MM.1S (cell line): ENCODE measurements around the gene ZNF337.

ENCODE experiments used
- DNase-seq: peaks from one replicate; pipeline ENCODE4 v3.0.0-alpha.2; 2015
- H2AFZ ChIP-seq: fragments of 300-600 bp; sonication (generic); 2 replicates; pipeline ENCODE4 v1.6.0; 2016; ENCODE audit warnings: antibody characterized with exemption, low read length
- H3F3A ChIP-seq: fragments of 300-600 bp; sonication (generic); 2 replicates; pipeline ENCODE4 v1.6.1; 2016; ENCODE audit warnings: mild to moderate bottlenecking, antibody characterized with exemption, low read length, moderate library complexity, mixed read lengths; ENCODE audit not compliant: insufficient read depth
- H3K27ac ChIP-seq: fragments of 300-600 bp; sonication (generic); 2 replicates; pipeline ENCODE4 v1.5.1; 2016; ENCODE audit warnings: mild to moderate bottlenecking, low read length
- H3K27me3 ChIP-seq: fragments of 300-600 bp; sonication (generic); replicated peaks from 2 replicates; pipeline ENCODE4 v1.6.0; 2016; ENCODE audit warnings: low read length; ENCODE audit not compliant: insufficient read depth
- H3K36me3 ChIP-seq: fragments of 300-600 bp; sonication (generic); replicated peaks from 2 replicates; pipeline ENCODE4 v1.6.1; 2016; ENCODE audit warnings: mild to moderate bottlenecking, low read length, mixed read lengths; ENCODE audit not compliant: insufficient read depth
- H3K4me1 ChIP-seq: fragments of 300-600 bp; sonication (generic); 2 replicates; pipeline ENCODE4 v1.6.1; 2016; ENCODE audit warnings: low read length, mixed read lengths
- H3K4me2 ChIP-seq: fragments of 300-600 bp; sonication (generic); 2 replicates; pipeline ENCODE4 v1.6.0; 2016; ENCODE audit warnings: low read depth, low read length
- H3K4me3 ChIP-seq: fragments of 300-600 bp; sonication (generic); 2 replicates; pipeline ENCODE4 v1.5.1; 2016; ENCODE audit warnings: low read length, mixed read lengths
- H3K79me2 ChIP-seq: fragments of 300-600 bp; sonication (generic); 2 replicates; pipeline ENCODE4 v1.6.1; 2016; ENCODE audit warnings: mixed run types, low read length, mixed read lengths
- H3K9ac ChIP-seq: fragments of 300-600 bp; sonication (generic); 2 replicates; pipeline ENCODE4 v1.6.1; 2016; ENCODE audit warnings: low read length, mixed read lengths
- H3K9me2 ChIP-seq: fragments of 300-600 bp; sonication (generic); replicated peaks from 2 replicates; pipeline ENCODE4 v1.6.1; 2016; ENCODE audit warnings: mild to moderate bottlenecking, low read length, mixed read lengths; ENCODE audit not compliant: insufficient read depth
- H3K9me3 ChIP-seq: fragments of 300-600 bp; sonication (generic); replicated peaks from 2 replicates; pipeline ENCODE4 v1.6.1; 2016; ENCODE audit warnings: mild to moderate bottlenecking, low read length, mixed read lengths; ENCODE audit not compliant: insufficient read depth
- H4K20me1 ChIP-seq: fragments of 300-600 bp; sonication (generic); 2 replicates; pipeline ENCODE4 v1.6.1; 2016; ENCODE audit warnings: mild to moderate bottlenecking, low read length, moderate library complexity, mixed read lengths; ENCODE audit not compliant: insufficient read depth
- CTCF ChIP-seq: fragments of 300-600 bp; sonication (generic); IDR thresholded peaks from 2 replicates; pipeline ENCODE4 v1.5.1; 2016; ENCODE audit warnings: antibody characterized with exemption, low read length, mixed read lengths
- EZH2 ChIP-seq: fragments of 300-600 bp; sonication (generic); optimal IDR thresholded peaks from 2 replicates; pipeline ENCODE3; 2017; ENCODE audit warnings: low read depth, mild to moderate bottlenecking, antibody characterized with exemption, low read length, mixed read lengths
- EZH2phosphoT487 ChIP-seq: fragments of 300-600 bp; sonication (generic); IDR thresholded peaks from 2 replicates; pipeline ENCODE4 v1.6.1; 2018; ENCODE audit warnings: antibody characterized with exemption, low read length

The ZNF337 gene

GRCh38 chr20:25669826-25670422 is 26.7 kb downstream of the ZNF337 start:
- no peak overlapping the region for H3K4me2 ChIP-seq
- no peak for DNase-seq
- no peak overlapping the region for H3K9ac ChIP-seq
- H3K27ac ChIP-seq: no peak overlapping the region
- H3K4me1 ChIP-seq: no peaks in the 10 kb centered on the region
- no peak overlapping the region for H3K4me3 ChIP-seq
- no peaks in the 10 kb centered on the region for H3K79me2 ChIP-seq
- no peaks in the 10 kb centered on the region for H3K27me3 ChIP-seq
- H3K9me3 ChIP-seq: no peaks in the 10 kb centered on the region
- H2AFZ ChIP-seq: no peak overlapping the region
- no peaks in the 10 kb centered on the region for H3K36me3 ChIP-seq
- no peaks in the 10 kb centered on the region for H3F3A ChIP-seq
- no peaks in the 10 kb centered on the region for H4K20me1 ChIP-seq
- no peak for TF ChIP-seq EZH2phosphoT487
- no peak for TF ChIP-seq EZH2
- no peak for TF ChIP-seq CTCF
- H3K9me2 ChIP-seq: no peaks in the 10 kb centered on the region

- H3K4me2 ChIP-seq: no peak overlapping the region
Measured at GRCh38 chr20:25668446-25668845, 28.2 kb downstream of the ZNF337 start.

GRCh38 chr20:25659999-25660398 is 36.7 kb downstream of the ZNF337 start:
- H3K9me3 ChIP-seq: no peaks in the 10 kb centered on the region
- H3K27ac ChIP-seq: no peak overlapping the region
- no peak overlapping the region for H2AFZ ChIP-seq
- TF ChIP-seq CTCF (no peak), EZH2 (no peak), EZH2phosphoT487 (no peak)
- no peaks in the 10 kb centered on the region for H3K79me2 ChIP-seq
- no peaks in the 10 kb centered on the region for H4K20me1 ChIP-seq
- no peaks in the 10 kb centered on the region for H3K27me3 ChIP-seq
- no peaks in the 10 kb centered on the region for H3F3A ChIP-seq
- H3K4me1 ChIP-seq: no peaks in the 10 kb centered on the region
- DNase-seq: no peak
- H3K36me3 ChIP-seq: no peaks in the 10 kb centered on the region
- no peak overlapping the region for H3K4me3 ChIP-seq
- H3K9ac ChIP-seq: no peak overlapping the region
- H3K4me2 ChIP-seq: no peak overlapping the region
- no peaks in the 10 kb centered on the region for H3K9me2 ChIP-seq

More at GRCh38 chr20:25668446-25668845, 28.2 kb downstream of the ZNF337 start:
- no peak overlapping the region for H3K4me3 ChIP-seq
- no peaks in the 10 kb centered on the region for H3K27me3 ChIP-seq
- no peaks in the 10 kb centered on the region for H3K9me2 ChIP-seq
- H3K27ac ChIP-seq: no peak overlapping the region
- H3K9me3 ChIP-seq: no peaks in the 10 kb centered on the region
- H4K20me1 ChIP-seq: no peaks in the 10 kb centered on the region
- no peak for TF ChIP-seq EZH2
- TF ChIP-seq EZH2phosphoT487: no peak
- TF ChIP-seq CTCF: no peak
- no peak overlapping the region for H2AFZ ChIP-seq
- H3K4me1 ChIP-seq: no peaks in the 10 kb centered on the region
- H3F3A ChIP-seq: no peaks in the 10 kb centered on the region
- no peaks in the 10 kb centered on the region for H3K79me2 ChIP-seq
- DNase-seq: no peak
- H3K36me3 ChIP-seq: no peaks in the 10 kb centered on the region
- no peak overlapping the region for H3K9ac ChIP-seq
